ENCODE measurements around the gene E2F6.

DNA sequence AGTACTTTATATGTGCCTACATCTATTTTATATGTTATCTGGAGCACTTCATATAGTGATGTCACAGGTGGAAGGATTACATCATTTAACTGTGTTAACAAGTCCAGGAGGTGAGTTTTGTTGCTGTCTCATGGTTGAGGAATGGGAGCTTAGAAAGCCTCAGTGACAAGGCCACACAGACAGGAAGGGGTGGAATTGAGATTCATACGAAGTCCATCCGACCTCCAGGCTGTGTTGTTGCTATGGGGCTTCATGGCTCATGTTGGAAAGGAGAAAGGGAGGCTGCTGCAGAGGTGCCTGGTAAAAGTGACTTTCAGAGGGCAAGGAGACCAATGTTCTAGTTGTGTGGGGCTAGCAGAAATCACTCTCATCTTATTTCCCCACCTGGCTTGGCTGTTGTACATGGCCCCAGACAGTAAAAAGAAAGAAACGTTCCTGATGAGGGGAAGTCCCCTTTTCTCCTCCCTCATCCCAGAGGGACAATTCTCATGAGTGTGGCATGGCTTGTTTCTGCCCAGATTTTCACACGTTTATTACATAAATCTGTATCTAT, 36.9 kb upstream of the E2F6 start:
- TF ChIP-seq, protein P1, sequence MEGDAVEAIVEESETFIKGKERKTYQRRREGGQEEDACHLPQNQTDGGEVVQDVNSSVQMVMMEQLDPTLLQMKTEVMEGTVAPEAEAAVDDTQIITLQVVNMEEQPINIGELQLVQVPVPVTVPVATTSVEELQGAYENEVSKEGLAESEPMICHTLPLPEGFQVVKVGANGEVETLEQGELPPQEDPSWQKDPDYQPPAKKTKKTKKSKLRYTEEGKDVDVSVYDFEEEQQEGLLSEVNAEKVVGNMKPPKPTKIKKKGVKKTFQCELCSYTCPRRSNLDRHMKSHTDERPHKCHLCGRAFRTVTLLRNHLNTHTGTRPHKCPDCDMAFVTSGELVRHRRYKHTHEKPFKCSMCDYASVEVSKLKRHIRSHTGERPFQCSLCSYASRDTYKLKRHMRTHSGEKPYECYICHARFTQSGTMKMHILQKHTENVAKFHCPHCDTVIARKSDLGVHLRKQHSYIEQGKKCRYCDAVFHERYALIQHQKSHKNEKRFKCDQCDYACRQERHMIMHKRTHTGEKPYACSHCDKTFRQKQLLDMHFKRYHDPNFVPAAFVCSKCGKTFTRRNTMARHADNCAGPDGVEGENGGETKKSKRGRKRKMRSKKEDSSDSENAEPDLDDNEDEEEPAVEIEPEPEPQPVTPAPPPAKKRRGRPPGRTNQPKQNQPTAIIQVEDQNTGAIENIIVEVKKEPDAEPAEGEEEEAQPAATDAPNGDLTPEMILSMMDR (conservative IDR thresholded peaks at IDR 0.05; ENCODE audit: low read depth, low read length) = no peak
- no peak for TF ChIP-seq EZH2 (IDR thresholded peaks at IDR 0.05; ENCODE audit: borderline replicate concordance, low read depth, low read length, poor library complexity, severe bottlenecking)

Data from A673 (cell line).